Measurements from ENCODE around the gene NRGN. TPM values are rescaled to one million over a fixed set of nuclear protein-coding genes. Genes with fewer than 3 reads are reported as not detected.

Gene NRGN
- total RNA-seq, 1 donor from 2014 or later, result not detected

GRCh38 chr11:124752471-124753102 lies 12.8 kb downstream of the NRGN start:
- no peak for TF ChIP-seq CTCF (IDR thresholded peaks at IDR 0.05; ENCODE audit: insufficient read depth, low read length, poor library complexity, severe bottlenecking)
- DNase-seq (ENCODE audit: low read depth), result no peak
- no peak overlapping the region for H3K4me3 ChIP-seq (ENCODE audit: low read depth, low read length)
- no peaks in the 10 kb centered on the region for H3K36me3 ChIP-seq (ENCODE audit: control insufficient read depth, insufficient read depth, low read length)
- peaks cover 25% of the 10 kb centered on the region for H3K27me3 ChIP-seq (ENCODE audit: control insufficient read depth, insufficient read depth, low read length)

- Histone ChIP-seq H3K27me3 (ENCODE audit: control insufficient read depth, insufficient read depth, low read length) (peaks cover 25% of the 10 kb centered on the region), H3K4me3 (ENCODE audit: low read depth, low read length) (no peak overlapping the region), H3K36me3 (ENCODE audit: control insufficient read depth, insufficient read depth, low read length) (no peaks in the 10 kb centered on the region)
- DNase-seq (ENCODE audit: low read depth), result no peak
- TF ChIP-seq CTCF (IDR thresholded peaks at IDR 0.05; ENCODE audit: insufficient read depth, low read length, poor library complexity, severe bottlenecking), result no peak
These were observed 13.5 kb downstream of the NRGN start for GRCh38 chr11:124753205-124753604.

GRCh38 chr11:124753624-124754023 lies 13.9 kb downstream of the NRGN start:
- no peak for DNase-seq (ENCODE audit: low read depth)
- no peaks in the 10 kb centered on the region for H3K36me3 ChIP-seq (ENCODE audit: control insufficient read depth, insufficient read depth, low read length)
- H3K27me3 ChIP-seq (ENCODE audit: control insufficient read depth, insufficient read depth, low read length), result peaks cover 25% of the 10 kb centered on the region
- H3K4me3 ChIP-seq (ENCODE audit: low read depth, low read length), result no peak overlapping the region
- TF ChIP-seq CTCF (IDR thresholded peaks at IDR 0.05; ENCODE audit: insufficient read depth, low read length, poor library complexity, severe bottlenecking), result no peak

- peaks cover 28% of the 10 kb centered on the region for H3K27me3 ChIP-seq (ENCODE audit: control insufficient read depth, insufficient read depth, low read length)
- no peaks in the 10 kb centered on the region for H3K36me3 ChIP-seq (ENCODE audit: control insufficient read depth, insufficient read depth, low read length)
- no peak for TF ChIP-seq CTCF (IDR thresholded peaks at IDR 0.05; ENCODE audit: insufficient read depth, low read length, poor library complexity, severe bottlenecking)
- DNase-seq (ENCODE audit: low read depth), result no peak
- no peak overlapping the region for H3K4me3 ChIP-seq (ENCODE audit: low read depth, low read length)
These were observed 14.6 kb downstream of the NRGN start for GRCh38 chr11:124754309-124754708.

GRCh38 chr11:124754710-124755109 lies 15.0 kb downstream of the NRGN start:
- H3K36me3 ChIP-seq (ENCODE audit: control insufficient read depth, insufficient read depth, low read length), result no peaks in the 10 kb centered on the region
- no peak overlapping the region for H3K4me3 ChIP-seq (ENCODE audit: low read depth, low read length)
- TF ChIP-seq CTCF (IDR thresholded peaks at IDR 0.05; ENCODE audit: insufficient read depth, low read length, poor library complexity, severe bottlenecking), result no peak
- peaks cover 30% of the 10 kb centered on the region for H3K27me3 ChIP-seq (ENCODE audit: control insufficient read depth, insufficient read depth, low read length)
- no peak for DNase-seq (ENCODE audit: low read depth)
